Measurements from ENCODE around the gene PTDSS2. TPM values are rescaled to one million over a fixed set of nuclear protein-coding genes. Genes with fewer than 3 reads are reported as not detected.

The PTDSS2 gene
- total and polyA plus RNA-seq, 9 of the 15 experiments (the other 6 are each of a cell fraction or from before 2014, with no cell fraction given) = 0.45 to 53.9 (median 17.2) TPM

- H3K36me3 ChIP-seq (ENCODE audit: control insufficient read depth, insufficient read depth, low read length) = no peaks in the 10 kb centered on the region
- 51% methylated on average over 8 of the region's 8 CpGs for WGBS (ENCODE audit: insufficient coverage, low coverage, missing lambda C conversion rate)
- peaks cover 5 to 22% of the 10 kb centered on the region in 2 experiments; a peak in 4 of 5 replicates for H3K4me1 ChIP-seq (replicated peaks in 1 of 2; ENCODE audit: control insufficient read depth in 2 of 2, insufficient read depth in 2 of 2, low read length in 2 of 2)
- H3K27ac ChIP-seq (ENCODE audit: extremely low read depth, low read depth, low read length) = no peak overlapping the region
- BruUV-seq (replicated peaks) = no TSS peak
- no peaks in the 10 kb centered on the region for H4K20me1 ChIP-seq (replicated peaks; ENCODE audit: control insufficient read depth, insufficient read depth, low read length)
- no peak overlapping the region for H2AFZ ChIP-seq (ENCODE audit: low read depth, low read length)
- H3K27me3 ChIP-seq (ENCODE audit: control insufficient read depth in 2 of 2, insufficient read depth in 2 of 2, low read length in 2 of 2) = no peaks in the 10 kb centered on the region
- H3K4me3 ChIP-seq = no peak overlapping the region
- in situ Hi-C loops (cut with MboI) = no loop called here
- FAIRE-seq = no peak
- TF ChIP-seq ETV6 (IDR thresholded peaks at IDR 0.05; ENCODE audit: borderline replicate concordance in 1 of 2, low read depth in 2 of 2, low read length in 1 of 2) = no peak
- TF ChIP-seq ETV6 (CRISPR knock-in tag; IDR thresholded peaks at IDR 0.05; ENCODE audit: borderline replicate concordance) = no peak
- TF ChIP-seq FOXA1 (IDR thresholded peaks at IDR 0.05; ENCODE audit: borderline replicate concordance) = no peak
- no peak for TF ChIP-seq SP2 (IDR thresholded peaks at IDR 0.05; ENCODE audit: extremely low read depth, low read depth, low read length, poor library complexity, severe bottlenecking)
- no peak for TF ChIP-seq HLTF (IDR thresholded peaks at IDR 0.05)
- H3K9me1 ChIP-seq (ENCODE audit: control insufficient read depth, insufficient read depth, low read length) = no peaks in the 10 kb centered on the region
- H3K79me2 ChIP-seq (ENCODE audit: control insufficient read depth, insufficient read depth, low read length) = no peaks in the 10 kb centered on the region
- no peak overlapping the region for H3K9ac ChIP-seq (ENCODE audit: insufficient read depth in 1 of 2, low read depth in 2 of 2, low read length in 2 of 2)
- CTCF ChIA-PET (ENCODE audit: low intra/inter-chr PET ratio) = no interaction called here
- DNase-seq (ENCODE audit: extremely low read depth in 1 of 4, low spot score in 3 of 4) = no peak
- no peak overlapping the region for H3K4me2 ChIP-seq (ENCODE audit: insufficient read depth, low read length)
- H3K9me3 ChIP-seq (replicated peaks; ENCODE audit: control insufficient read depth, insufficient read depth, low read depth, low read length) = 0 out of 2 replicates have a peak, but pooled peaks cover 2% of the 10 kb centered on the region
- POLR2A ChIA-PET = interaction anchor here (0.6 to 1.0 kb wide), 2 partner anchors 15 to 67 kb away, joined by 3 to 4 read pairs; partner anchors contain the start of gene ANO9
- no peak for ATAC-seq
- intact Hi-C loops (cut with micrococcal nuclease) = no loop called here
These were observed 23.2 kb upstream of the PTDSS2 start for GRCh38 chr11:426851-427250.

GRCh38 chr11:428295-428694 is 21.8 kb upstream of the PTDSS2 start:
- TF ChIP-seq NFRKB (IDR thresholded peaks at IDR 0.05; ENCODE audit: low read depth) (no peak), KLF16 (IDR thresholded peaks at IDR 0.05) (no peak), ZNF583 (CRISPR knock-in tag; IDR thresholded peaks at IDR 0.05) (no peak), POLR2G (IDR thresholded peaks at IDR 0.05; ENCODE audit: low read depth, low read length) (no peak; the same call in 1 of the 2 replicates)
- 86% methylated on average over 22 of the region's 24 CpGs for WGBS (ENCODE audit: insufficient coverage, low coverage, missing lambda C conversion rate)
- CTCF ChIA-PET (ENCODE audit: low intra/inter-chr PET ratio) = no interaction called here
- FAIRE-seq = no peak
- H3K27me3 ChIP-seq (ENCODE audit: control insufficient read depth in 2 of 2, insufficient read depth in 2 of 2, low read length in 2 of 2) = no peaks in the 10 kb centered on the region
- no peaks in the 10 kb centered on the region for H3K79me2 ChIP-seq (ENCODE audit: control insufficient read depth, insufficient read depth, low read length)
- in situ Hi-C loops (cut with MboI) (no loop called here), intact Hi-C loops (cut with micrococcal nuclease) (no loop called here)
- 0 out of 2 replicates have a peak, but pooled peaks cover 2% of the 10 kb centered on the region for H3K9me3 ChIP-seq (replicated peaks; ENCODE audit: control insufficient read depth, insufficient read depth, low read depth, low read length)
- no TSS peak for BruUV-seq (replicated peaks)
- no peaks in the 10 kb centered on the region for H3K9me1 ChIP-seq (ENCODE audit: control insufficient read depth, insufficient read depth, low read length)
- no peak overlapping the region for H3K27ac ChIP-seq (ENCODE audit: extremely low read depth, low read depth, low read length)
- H4K20me1 ChIP-seq (replicated peaks; ENCODE audit: control insufficient read depth, insufficient read depth, low read length) = no peaks in the 10 kb centered on the region
- DNase-seq (ENCODE audit: extremely low read depth in 1 of 4, low spot score in 3 of 4) = no peak
- no peak overlapping the region for H3K9ac ChIP-seq (ENCODE audit: insufficient read depth in 1 of 2, low read depth in 2 of 2, low read length in 2 of 2)
- ATAC-seq = no peak
- no peak overlapping the region for H2AFZ ChIP-seq (ENCODE audit: low read depth, low read length)
- POLR2A ChIA-PET = interaction anchor here (1.1 kb wide), 1 partner anchor 12 kb away, joined by 4 read pairs; no protein-coding TSS in a partner anchor
- H3K4me2 ChIP-seq (ENCODE audit: insufficient read depth, low read length) = no peak overlapping the region
- peaks cover 0 to 31% of the 10 kb centered on the region in 2 experiments; a peak in 2 of 5 replicates for H3K4me1 ChIP-seq (replicated peaks in 1 of 2; ENCODE audit: control insufficient read depth in 2 of 2, insufficient read depth in 2 of 2, low read length in 2 of 2)
- H3K36me3 ChIP-seq (ENCODE audit: control insufficient read depth, insufficient read depth, low read length) = no peaks in the 10 kb centered on the region
- no peak overlapping the region for H3K4me3 ChIP-seq
